NCI-H1930 (cell line): Measurements from ENCODE around the gene ADAMTSL3.
"Not testable (repeated sequence)": the region's sequence is repeated elsewhere in the genome, so short reads cannot be mapped to it uniquely, and the experiment has no call there.

Source experiments
- DNase-seq, 2 experiments: peaks; one replicate each; lab custom pipeline; 2025; lab: John Stamatoyannopoulos, UW

The ADAMTSL3 gene

DNA sequence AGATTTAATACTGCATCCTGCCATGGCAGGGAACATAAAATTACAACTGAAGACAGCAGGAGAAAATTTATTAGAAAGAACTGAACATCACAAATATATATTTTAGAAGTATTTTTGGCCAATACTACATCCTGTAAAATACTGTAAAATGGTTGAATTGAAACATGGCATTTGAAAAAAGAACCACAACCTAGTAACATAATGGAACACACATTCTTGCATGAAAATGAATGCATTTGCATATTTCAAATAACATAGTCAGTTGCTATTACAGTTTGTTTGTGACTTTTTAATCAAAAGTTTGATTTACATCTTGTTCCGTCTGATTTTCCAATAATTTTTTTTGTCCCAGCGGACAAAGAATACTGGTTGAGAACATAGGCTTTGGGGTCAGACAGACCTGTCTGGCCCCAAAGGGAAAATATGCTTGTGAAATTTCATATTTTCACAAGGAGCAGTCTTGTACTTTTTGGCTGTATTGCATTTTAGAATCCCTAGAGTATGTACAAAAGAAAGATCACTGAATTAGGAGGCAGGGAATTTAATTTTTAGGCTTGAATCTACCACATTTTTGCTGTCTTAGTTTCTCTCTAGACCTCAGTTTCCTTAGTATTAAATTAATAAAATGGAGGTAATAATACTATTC, 268.8 kb downstream of the ADAMTSL3 start:
- DNase-seq: no peak

GRCh38 chr15:83926116-83926515, 272.2 kb downstream of the ADAMTSL3 start:
- no peak for DNase-seq

- DNase-seq: no peak
Observed at GRCh38 chr15:83927704-83928391, 273.9 kb downstream of the ADAMTSL3 start.

GRCh38 chr15:83928392-83928734, 274.4 kb downstream of the ADAMTSL3 start:
- no peak for DNase-seq

GRCh38 chr15:83928878-83929418, 275.0 kb downstream of the ADAMTSL3 start:
- no peak for DNase-seq

DNA sequence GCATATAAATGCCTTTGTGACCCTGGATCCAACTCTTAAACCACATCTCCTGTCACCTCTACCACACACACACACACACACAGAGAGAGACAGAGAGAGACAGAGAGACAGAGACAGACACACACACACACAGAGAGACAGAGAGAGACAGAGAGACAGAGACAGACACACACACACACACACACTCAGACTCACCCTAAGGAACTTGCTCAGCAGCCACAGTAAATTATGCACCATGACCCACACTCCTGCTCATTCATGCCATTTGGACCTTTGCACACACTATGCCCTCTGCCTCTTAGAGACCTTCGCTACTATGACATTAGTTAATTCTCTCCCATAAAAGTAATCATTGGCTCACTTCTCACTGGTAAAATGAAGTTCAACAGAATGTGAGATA, 275.7 kb downstream of the ADAMTSL3 start:
- DNase-seq: no peak

DNA sequence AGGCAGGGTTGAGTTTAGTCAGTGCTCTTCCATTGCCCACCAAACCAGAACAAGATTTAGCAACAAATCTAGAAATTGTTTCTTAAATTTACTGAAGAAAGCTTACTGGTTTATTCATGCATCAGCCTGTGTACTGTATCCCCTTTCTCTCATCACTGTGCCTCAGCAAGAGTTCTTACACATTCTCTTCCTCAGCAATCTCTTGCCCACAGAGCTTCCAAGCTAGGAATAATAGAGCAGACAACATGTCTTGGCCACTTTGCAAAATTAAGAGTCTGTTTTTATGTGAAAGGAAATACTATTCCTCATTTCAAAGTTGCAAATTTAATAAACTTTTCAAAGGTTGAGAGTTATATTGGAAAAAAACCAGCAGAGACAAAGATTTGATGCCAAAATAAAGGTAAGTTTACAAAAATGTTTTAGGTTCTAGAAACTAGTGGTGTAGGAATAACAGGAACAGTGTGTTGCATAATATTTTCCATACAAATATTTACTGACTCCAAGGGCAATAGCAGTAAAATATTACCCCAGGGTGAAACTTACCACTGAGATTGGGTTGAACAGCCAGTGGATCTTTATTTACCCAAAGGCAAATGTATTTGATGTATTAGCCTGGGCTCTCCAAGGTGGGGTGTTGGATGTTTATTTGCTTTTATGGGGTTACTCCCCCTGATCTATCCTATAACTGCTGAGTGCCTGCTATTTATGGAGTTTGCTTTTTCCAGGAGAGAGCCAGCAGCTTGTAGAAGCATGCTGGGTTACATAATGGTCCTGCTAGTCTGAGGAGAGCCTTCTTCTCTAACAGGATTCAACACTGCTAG, 276.7 kb downstream of the ADAMTSL3 start:
- DNase-seq: no peak

GRCh38 chr15:83935774-83936173, 281.9 kb downstream of the ADAMTSL3 start:
- no peak for DNase-seq

- DNase-seq: no peak
Observed at GRCh38 chr15:83940136-83940535, 286.2 kb downstream of the ADAMTSL3 start.

- no peak for DNase-seq
Observed at GRCh38 chr15:83943043-83943442, 289.1 kb downstream of the ADAMTSL3 start.

DNA sequence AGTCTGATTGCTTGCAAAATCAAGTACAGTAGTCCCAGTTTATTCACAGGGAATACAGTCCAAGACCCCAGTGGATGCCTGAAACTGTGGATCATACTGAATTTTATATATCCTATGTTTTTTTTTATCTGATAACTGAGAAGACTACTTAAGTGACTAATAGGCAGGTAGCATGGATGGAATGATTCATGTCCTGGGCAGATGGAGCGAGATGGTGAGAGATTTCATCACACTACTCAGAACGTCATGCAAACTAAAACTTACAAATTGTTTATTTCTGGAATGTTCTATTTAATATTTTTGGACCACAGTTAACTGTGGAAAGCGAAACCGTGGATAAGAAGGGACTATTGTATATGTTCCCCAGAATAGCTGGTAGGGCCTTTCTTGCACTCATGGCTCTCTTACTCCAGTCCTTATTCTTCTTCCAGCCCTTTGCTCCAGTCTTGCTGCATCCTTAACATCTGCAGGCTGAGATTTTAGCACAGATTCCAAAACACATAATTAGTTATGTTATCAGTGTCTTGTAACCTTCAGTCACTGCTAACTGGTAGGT, 290.0 kb downstream of the ADAMTSL3 start:
- no peak for DNase-seq

GRCh38 chr15:83947156-83947555, 293.2 kb downstream of the ADAMTSL3 start:
- no peak for DNase-seq

GRCh38 chr15:83954506-83954905, 300.6 kb downstream of the ADAMTSL3 start:
- no peak for DNase-seq

GRCh38 chr15:83955806-83956265, 301.9 kb downstream of the ADAMTSL3 start:
- DNase-seq: no peak

DNA sequence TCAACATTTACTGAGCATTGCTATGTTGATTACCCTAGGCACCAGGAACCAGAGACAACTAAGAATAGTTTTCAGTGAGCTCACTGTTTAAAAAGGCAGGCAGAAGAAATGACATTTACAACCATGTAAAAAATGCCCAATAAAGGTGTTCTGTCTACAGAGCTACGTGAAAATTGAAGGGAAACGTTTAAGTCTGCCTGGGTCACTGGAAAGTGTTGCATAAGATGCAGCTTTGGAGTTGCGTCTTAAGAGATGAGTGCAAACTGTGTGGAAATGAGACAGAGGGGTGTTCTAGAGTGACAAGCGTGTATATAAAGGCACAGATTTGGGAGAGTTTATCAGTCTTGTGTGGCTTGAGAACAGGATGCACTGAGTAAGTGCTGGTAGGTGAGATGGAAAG, 303.0 kb downstream of the ADAMTSL3 start:
- DNase-seq: no peak

DNA sequence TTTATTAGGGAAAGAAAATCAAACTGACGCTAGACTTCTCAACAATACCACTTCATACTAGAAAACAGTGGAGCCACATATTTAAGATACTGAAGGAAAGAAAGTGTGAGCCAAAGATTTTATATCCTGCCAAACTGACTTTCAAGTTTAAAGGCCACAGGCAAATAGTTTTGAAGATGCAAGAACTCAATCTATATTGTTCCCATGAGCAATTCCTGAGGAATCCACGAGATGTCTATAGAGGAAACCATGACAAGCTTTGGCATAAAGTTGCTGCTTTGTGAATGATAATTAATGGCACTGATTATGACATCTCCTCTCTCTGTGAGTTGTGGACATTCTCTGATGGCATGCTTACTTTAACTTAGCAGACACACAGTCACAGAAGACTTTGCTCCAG, 305.6 kb downstream of the ADAMTSL3 start:
- DNase-seq: no peak

- DNase-seq: no peak
Observed at GRCh38 chr15:83960192-83960829, 306.4 kb downstream of the ADAMTSL3 start.

DNA sequence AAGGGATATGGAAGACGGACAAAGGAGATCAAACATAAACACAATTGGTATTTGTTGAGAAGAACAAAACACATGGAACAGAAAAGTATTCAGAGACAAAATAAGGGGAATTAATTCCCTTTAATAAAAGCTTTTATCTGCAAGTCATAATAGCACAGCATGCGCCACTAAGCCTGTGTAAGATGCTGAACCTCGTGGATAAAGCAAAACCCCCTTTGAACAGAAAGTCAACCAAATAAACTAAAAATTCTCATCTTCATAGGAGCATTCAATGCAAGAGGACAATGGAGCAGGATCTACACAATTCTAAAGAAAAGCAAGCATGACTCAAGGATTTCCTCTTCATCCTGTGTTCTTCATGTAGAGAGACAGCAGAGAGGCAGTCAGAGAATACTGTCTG, 307.4 kb downstream of the ADAMTSL3 start:
- no peak for DNase-seq

- not testable (repeated sequence) for DNase-seq
Observed at GRCh38 chr15:83964967-83965366, 311.0 kb downstream of the ADAMTSL3 start.

GRCh38 chr15:83970295-83970890, 316.5 kb downstream of the ADAMTSL3 start:
- DNase-seq: no peak

DNA sequence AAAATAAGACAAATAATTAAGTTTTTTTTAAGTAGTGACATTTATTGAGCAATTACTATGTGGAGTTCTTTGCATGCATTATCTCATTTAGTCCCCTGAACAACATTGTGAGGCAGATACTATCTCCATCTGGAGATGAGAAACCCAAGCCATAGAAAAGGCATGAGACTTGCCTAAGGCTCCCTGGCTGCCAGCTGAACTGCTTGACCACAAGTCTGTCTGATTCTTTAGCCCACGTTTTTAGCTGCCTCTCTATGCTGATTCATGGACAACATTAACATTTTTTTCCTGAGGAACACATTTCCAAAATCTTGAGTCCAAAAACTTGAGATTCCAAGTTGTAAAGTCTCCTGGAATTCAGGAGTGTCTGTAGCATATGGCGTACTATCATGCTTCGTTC, 318.1 kb downstream of the ADAMTSL3 start:
- DNase-seq: no peak
